ENCODE data around the gene CAMK2B.

The CAMK2B gene

DNA sequence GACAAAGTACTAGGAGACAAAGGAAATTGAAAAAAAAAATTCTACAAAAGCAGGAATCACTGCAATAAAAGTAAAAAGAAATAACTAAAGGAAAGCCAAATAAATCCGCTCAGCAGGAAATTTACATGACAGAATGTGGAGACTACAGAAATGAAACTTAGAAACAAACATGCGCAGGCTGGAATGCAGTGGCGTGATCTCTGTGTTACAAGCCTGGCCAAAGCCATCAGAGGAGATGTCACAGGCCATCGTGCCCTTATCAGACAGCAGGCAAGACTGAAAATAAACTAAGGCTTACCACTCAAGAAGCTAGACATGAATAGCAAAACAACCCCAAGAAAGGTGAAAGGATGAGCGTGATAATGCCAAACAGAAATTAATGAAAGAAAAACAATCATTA, 6.3 kb upstream of the CAMK2B start:
- DNase-seq (ENCODE audit: low read depth) = no peak
- no peak overlapping the region for H3K4me3 ChIP-seq (ENCODE audit: low read length)
- TF ChIP-seq, protein P1, sequence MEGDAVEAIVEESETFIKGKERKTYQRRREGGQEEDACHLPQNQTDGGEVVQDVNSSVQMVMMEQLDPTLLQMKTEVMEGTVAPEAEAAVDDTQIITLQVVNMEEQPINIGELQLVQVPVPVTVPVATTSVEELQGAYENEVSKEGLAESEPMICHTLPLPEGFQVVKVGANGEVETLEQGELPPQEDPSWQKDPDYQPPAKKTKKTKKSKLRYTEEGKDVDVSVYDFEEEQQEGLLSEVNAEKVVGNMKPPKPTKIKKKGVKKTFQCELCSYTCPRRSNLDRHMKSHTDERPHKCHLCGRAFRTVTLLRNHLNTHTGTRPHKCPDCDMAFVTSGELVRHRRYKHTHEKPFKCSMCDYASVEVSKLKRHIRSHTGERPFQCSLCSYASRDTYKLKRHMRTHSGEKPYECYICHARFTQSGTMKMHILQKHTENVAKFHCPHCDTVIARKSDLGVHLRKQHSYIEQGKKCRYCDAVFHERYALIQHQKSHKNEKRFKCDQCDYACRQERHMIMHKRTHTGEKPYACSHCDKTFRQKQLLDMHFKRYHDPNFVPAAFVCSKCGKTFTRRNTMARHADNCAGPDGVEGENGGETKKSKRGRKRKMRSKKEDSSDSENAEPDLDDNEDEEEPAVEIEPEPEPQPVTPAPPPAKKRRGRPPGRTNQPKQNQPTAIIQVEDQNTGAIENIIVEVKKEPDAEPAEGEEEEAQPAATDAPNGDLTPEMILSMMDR (conservative IDR thresholded peaks at IDR 0.05; ENCODE audit: low read length) = no peak

DNA sequence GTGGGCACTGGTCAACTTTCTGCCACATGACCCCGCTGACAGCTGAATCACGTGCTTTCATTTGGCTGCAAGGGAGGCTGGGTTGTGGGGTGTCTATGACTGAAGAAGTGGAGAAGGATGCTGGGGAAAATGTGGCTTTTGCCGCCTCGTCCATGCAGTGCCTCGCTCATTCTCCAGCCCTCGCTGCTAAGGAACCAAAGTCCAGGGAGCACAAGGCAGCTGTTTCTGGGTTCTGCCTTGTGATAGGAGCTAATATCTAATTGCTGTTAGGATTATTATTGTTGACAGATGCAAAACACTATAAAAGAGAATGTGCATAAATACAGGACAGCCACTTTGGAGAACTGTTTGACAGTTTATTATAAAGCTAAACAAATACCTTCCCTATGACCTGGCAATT, 4.9 kb upstream of the CAMK2B start:
- H3K4me3 ChIP-seq (ENCODE audit: low read length) = no peak overlapping the region
- TF ChIP-seq, protein P1 (conservative IDR thresholded peaks at IDR 0.05; ENCODE audit: low read length) = no peak
- DNase-seq (ENCODE audit: low read depth) = no peak

DNA sequence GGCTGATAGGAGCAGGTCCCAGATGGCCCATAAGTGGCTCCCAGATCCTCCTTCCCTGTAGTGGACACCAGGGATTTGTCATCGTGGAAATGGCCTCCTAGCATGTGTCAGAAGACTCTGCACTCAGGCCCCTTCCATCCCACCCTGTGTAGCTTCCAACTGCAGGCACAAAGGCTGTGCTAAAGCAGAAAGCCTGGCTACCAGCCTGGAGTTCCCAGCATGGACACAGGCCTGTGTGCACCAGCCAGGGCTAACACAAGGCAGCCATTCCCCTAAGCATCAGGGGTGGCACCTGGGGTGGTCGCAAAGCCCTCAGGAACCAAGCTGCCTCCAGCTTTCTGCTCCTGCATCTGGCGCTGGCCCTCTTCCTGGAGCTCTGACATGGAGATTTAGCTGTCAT, 4.5 kb upstream of the CAMK2B start:
- TF ChIP-seq, protein P1 (conservative IDR thresholded peaks at IDR 0.05; ENCODE audit: low read length) = no peak
- no peak for DNase-seq (ENCODE audit: low read depth)
- no peak overlapping the region for H3K4me3 ChIP-seq (ENCODE audit: low read length)

DNA sequence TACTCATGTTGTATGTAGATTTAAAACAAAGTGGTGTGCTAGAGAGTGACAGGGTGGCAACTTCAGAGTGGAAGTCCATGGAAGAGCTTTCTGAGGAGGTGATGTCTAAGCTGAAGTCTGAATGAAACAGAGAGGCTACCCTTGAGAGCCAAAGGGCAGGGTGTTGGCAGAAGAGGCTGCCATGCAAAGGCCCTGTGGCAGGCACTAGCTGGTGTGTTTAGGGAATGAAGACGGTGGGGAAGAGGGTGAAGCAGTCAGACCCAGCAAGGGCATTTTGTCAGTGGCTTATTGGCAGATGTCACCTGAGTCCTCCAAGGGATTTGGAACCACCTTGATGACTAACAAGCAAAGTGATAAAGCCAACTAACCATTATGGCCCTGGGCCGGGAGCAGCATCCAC, 3.7 kb upstream of the CAMK2B start:
- no peak for DNase-seq (ENCODE audit: low read depth)
- no peak overlapping the region for H3K4me3 ChIP-seq (ENCODE audit: low read length)
- TF ChIP-seq, protein P1 (conservative IDR thresholded peaks at IDR 0.05; ENCODE audit: low read length) = no peak

DNA sequence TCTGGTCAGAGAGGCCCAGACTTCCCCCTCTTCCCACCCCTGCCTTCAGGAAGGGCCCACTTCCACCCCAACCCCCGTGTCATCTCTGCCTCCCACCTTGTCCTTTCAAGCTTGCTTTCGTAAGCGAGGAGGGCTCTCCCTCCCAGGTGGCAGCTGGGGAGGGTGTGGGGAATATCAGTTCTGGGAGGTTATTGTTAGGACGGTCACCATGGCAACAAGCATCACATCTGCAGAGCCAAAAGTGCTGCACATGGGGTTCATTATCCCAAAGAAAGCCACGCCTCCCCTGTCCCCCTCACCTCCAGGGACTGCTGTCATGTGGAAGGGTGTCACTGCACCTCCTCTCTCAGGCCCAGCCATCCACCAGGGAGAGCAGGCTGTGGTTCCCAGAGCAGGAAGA, 2.6 kb upstream of the CAMK2B start:
- TF ChIP-seq, protein P1 (conservative IDR thresholded peaks at IDR 0.05; ENCODE audit: low read length) = no peak
- DNase-seq (ENCODE audit: low read depth) = no peak
- H3K4me3 ChIP-seq (ENCODE audit: low read length) = no peak overlapping the region

DNA sequence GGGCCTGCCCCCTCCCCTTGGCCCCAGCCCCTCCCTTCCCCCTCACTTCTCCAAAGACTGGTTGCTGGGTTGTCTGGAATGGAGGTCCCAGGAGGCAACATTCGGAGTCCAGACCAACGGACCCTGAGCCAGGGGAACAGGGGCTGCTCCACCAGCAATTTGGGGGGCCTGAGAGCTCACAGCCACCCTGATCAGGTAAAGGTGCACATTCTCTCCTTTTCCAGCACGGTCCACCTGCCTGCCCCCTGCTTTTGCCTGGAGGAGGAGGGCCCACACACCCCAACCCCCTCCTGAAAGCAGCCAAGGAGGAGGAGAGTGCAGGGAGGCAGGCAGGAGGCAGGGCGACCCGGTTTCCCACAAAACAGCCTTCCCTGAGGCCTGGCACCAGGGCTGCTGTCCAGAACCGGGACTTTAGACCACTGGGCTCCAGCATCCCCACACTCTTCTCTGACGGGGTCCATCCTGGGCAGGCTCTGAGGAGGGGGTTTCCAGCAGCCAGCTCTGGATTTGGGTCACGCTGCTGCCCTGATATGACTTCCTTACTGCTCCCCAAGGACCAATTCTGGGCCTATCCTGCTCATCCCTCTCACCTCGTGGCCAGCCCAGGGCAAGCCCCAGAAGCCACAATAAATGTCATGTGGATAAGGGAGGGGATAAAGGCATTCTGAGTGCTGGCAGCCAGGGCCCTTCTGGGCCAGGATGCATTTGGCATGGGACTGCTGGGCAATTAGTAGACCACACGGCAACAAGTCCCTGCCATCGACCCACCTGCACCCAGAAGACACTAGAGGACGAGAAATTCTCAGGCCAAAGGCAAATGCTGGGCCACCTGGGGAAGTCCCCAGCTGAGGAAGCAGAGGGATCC, 1.1 kb upstream of the CAMK2B start:
- H3K4me3 ChIP-seq (ENCODE audit: low read length) = no peak overlapping the region
- TF ChIP-seq, protein P1 (conservative IDR thresholded peaks at IDR 0.05; ENCODE audit: low read length) = no peak
- no peak for DNase-seq (ENCODE audit: low read depth)

DNA sequence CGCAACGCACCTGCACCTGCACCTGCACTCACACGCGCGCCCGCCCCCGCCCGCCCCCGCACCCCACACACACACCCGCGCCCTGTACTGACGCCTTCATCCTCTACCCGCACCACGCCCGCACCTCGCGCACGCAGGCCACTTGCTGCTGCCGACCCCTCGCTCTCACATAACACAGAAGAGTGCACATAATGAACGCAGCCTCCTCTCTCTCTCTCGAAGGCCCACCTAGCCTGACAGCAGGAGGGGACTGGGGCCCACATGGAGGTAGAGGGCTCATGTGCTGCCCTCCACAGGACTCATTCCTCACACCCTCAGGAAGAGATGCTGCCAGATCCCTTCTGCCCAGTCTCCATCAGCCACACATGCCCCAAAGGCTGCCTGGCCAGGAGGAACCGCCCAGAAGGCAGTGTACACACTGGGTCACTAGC, 432 bp upstream of the CAMK2B start:
- no peak for DNase-seq (ENCODE audit: low read depth)
- no peak overlapping the region for H3K4me3 ChIP-seq (ENCODE audit: low read length)
- TF ChIP-seq, protein P1 (conservative IDR thresholded peaks at IDR 0.05; ENCODE audit: low read length) = no peak
